K562 (cell line): ENCODE data around the gene QPCT. TPM values are rescaled to one million over a fixed set of nuclear protein-coding genes. Genes with fewer than 3 reads are reported as not detected.

ENCODE experiments used
- CC2D1A ChIP-seq: fragments of 450-650 bp; IDR thresholded peaks from 2 replicates; pipeline ENCODE4 v1.6.1; 2017; ENCODE audit warnings: mild to moderate bottlenecking
- CHAMP1 ChIP-seq: fragments of 450-650 bp; IDR thresholded peaks from 2 replicates; pipeline ENCODE4 v1.6.1; 2016; ENCODE audit warnings: mild to moderate bottlenecking
- CSDE1 ChIP-seq, 2 experiments: fragments of 450-650 bp; IDR thresholded peaks; 2 replicates each; pipeline ENCODE4 v1.6.1; 2016; ENCODE audit warnings: mild to moderate bottlenecking in 1 of 2
- CTCFL ChIP-seq: IDR thresholded peaks from 2 replicates; pipeline ENCODE4 v1.6.1; 2011; ENCODE audit warnings: borderline replicate concordance, low read depth, mild to moderate bottlenecking, moderate library complexity, low read length; ENCODE audit not compliant: insufficient read depth, poor library complexity, severe bottlenecking
- DNMT1 ChIP-seq: fragments of 450-650 bp; IDR thresholded peaks from 2 replicates; pipeline ENCODE4 v1.6.1; 2016; ENCODE audit warnings: antibody characterized with exemption, mild to moderate bottlenecking
- EP300 ChIP-seq: IDR thresholded peaks from 2 replicates; pipeline ENCODE4 v1.6.1; 2012; ENCODE audit warnings: low read length, improper control_type of control experiment
- EP400 ChIP-seq: fragments of 450-650 bp; IDR thresholded peaks from 2 replicates; pipeline ENCODE4 v1.6.1; 2017; ENCODE audit warnings: antibody characterized with exemption, mild to moderate bottlenecking, moderate library complexity
- ERF ChIP-seq: fragments of 450-650 bp; formaldehyde crosslinking; IDR thresholded peaks from 2 replicates; pipeline ENCODE4 v1.4.0; 2020; ENCODE audit warnings: mild to moderate bottlenecking, mixed read lengths
- FUS ChIP-seq: fragments of 200-400 bp; formaldehyde crosslinking; optimal IDR thresholded peaks from 2 replicates; pipeline ENCODE3; 2017; ENCODE audit warnings: low read depth, low read length
- GTF2E2 ChIP-seq: fragments of 200-800 bp; sonication (Bioruptor generic); IDR thresholded peaks from 2 replicates; pipeline ENCODE4 v1.6.1; 2016; ENCODE audit warnings: missing genetic modification characterization, missing compliant biosample characterization
- MTF1 ChIP-seq: fragments of 250-450 bp; sonication (Bioruptor Pico); IDR thresholded peaks from 2 replicates; pipeline ENCODE4 v1.9.0; 2021; ENCODE audit warnings: moderate library complexity, mild to moderate bottlenecking, inconsistent platforms, borderline replicate concordance
- NCOA4 ChIP-seq: fragments of 450-650 bp; IDR thresholded peaks from 2 replicates; pipeline ENCODE4 v1.6.1; 2018; ENCODE audit warnings: mild to moderate bottlenecking; ENCODE audit not compliant: partially characterized antibody
- PRDM10 ChIP-seq: fragments of 450-650 bp; IDR thresholded peaks from 2 replicates; pipeline ENCODE4 v1.6.1; 2018; ENCODE audit not compliant: partially characterized antibody
- SIRT6 ChIP-seq: IDR thresholded peaks from one replicate; pipeline ENCODE4 v1.6.1; 2012; ENCODE audit warnings: low read depth, mild to moderate bottlenecking, control low read depth, inconsistent platforms, low read length, moderate library complexity
- XRCC3 ChIP-seq: fragments of 450-650 bp; IDR thresholded peaks from 2 replicates; pipeline ENCODE4 v1.6.1; 2017; ENCODE audit warnings: mild to moderate bottlenecking, moderate library complexity
- ZNF282 ChIP-seq: sonication (generic); formaldehyde crosslinking; IDR thresholded peaks from 2 replicates; pipeline ENCODE4 v1.8.1; 2023; ENCODE audit warnings: missing genetic modification reagents
- ZNF511 ChIP-seq: sonication (generic); formaldehyde crosslinking; IDR thresholded peaks from 2 replicates; pipeline ENCODE4 v1.8.0; 2022; ENCODE audit warnings: mild to moderate bottlenecking, missing genetic modification reagents
- polyA plus RNA-seq, 8 experiments: library from polyadenylated mRNA; depleted of rRNA in 4 of 8; stranded (reverse) in 5 of 8; unstranded in 3 of 8; fragments of >200 nt; fragmentation: Nextera tagmentation in 2 of 8; fragmentation: Illumina TruSeq in 1 of 8; extraction: Ambion mirVana in 2 of 8; extraction: Trizol in 1 of 8; gene quantifications; 2 replicates each; pipeline versions ENCODE4 v1.2.1 to v1.2.3, GENCODE V29; 2011 to 2014; ENCODE audit warnings: inconsistent platforms in 1 of 8, missing spikeins in 1 of 8
- total RNA-seq, 7 experiments: library from RNA; depleted of rRNA in 6 of 7; stranded (reverse); fragments of >200 nt in 6 of 7; fragmentation: Illumina TruSeq in 2 of 7; extraction: Trizol in 2 of 7; gene quantifications; 2 replicates each; pipeline versions ENCODE4 v1.2.1 to v1.2.3, GENCODE V29; 2011 to 2021; ENCODE audit warnings: low replicate concordance in 1 of 7
- TF ChIP-seq, protein P1 (sequence below), 3 experiments: IDR thresholded peaks in 2 of 3; conservative IDR thresholded peaks in 1 of 3; 2 replicates each; pipeline ENCODE4 v1.5.1; 2011 to 2012; ENCODE audit warnings: low read length in 3 of 3, mild to moderate bottlenecking in 3 of 3, control low read depth in 2 of 3, improper control_type of control experiment in 1 of 3, inconsistent platforms in 1 of 3, low read depth in 1 of 3, mixed read lengths in 1 of 3, moderate library complexity in 1 of 3; ENCODE audit not compliant: insufficient read depth in 2 of 3

QPCT gene
- total and polyA plus RNA-seq, 9 of the 15 experiments (the other 6 are each of a cell fraction or from before 2014, with no cell fraction given) = 0.07 TPM; not detected in 8

- TF ChIP-seq EP400 (no peak), NCOA4 (no peak), ZNF282 (CRISPR knock-in tag) (no peak), GTF2E2 (tag) (no peak), DNMT1 (no peak), PRDM10 (no peak), FUS (no peak), ZNF511 (no peak), MTF1 (CRISPR knock-in tag) (no peak), SIRT6 (no peak), CTCFL (no peak), CHAMP1 (no peak), CC2D1A (0 out of 2 replicates have a peak, but pooled peaks have one; percentile 36), EP300 (peak; percentile 16; the same call in 1 of the 2 replicates), ERF (CRISPR knock-in tag) (no peak), CSDE1 (IDR thresholded peaks at IDR 0.05) (0 out of 4 replicates have a peak, but pooled peaks of 1 of the 2 experiments have one; percentile 10), XRCC3 (no peak)
- TF ChIP-seq, protein P1, sequence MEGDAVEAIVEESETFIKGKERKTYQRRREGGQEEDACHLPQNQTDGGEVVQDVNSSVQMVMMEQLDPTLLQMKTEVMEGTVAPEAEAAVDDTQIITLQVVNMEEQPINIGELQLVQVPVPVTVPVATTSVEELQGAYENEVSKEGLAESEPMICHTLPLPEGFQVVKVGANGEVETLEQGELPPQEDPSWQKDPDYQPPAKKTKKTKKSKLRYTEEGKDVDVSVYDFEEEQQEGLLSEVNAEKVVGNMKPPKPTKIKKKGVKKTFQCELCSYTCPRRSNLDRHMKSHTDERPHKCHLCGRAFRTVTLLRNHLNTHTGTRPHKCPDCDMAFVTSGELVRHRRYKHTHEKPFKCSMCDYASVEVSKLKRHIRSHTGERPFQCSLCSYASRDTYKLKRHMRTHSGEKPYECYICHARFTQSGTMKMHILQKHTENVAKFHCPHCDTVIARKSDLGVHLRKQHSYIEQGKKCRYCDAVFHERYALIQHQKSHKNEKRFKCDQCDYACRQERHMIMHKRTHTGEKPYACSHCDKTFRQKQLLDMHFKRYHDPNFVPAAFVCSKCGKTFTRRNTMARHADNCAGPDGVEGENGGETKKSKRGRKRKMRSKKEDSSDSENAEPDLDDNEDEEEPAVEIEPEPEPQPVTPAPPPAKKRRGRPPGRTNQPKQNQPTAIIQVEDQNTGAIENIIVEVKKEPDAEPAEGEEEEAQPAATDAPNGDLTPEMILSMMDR (IDR thresholded peaks at IDR 0.05 in 2 of 3, conservative IDR thresholded peaks at IDR 0.05 in 1 of 3; ENCODE audit: insufficient read depth in 2 of 3, low read depth in 1 of 3, low read length in 3 of 3) = peak; percentile 68 to 95 (median 88); a peak in 5 of 6 replicates
Observed at GRCh38 chr2:37414470-37414949, 70.1 kb downstream of the QPCT start (continued).
